Upper lobe of right lung (tissue), 1 donor: ENCODE results near the gene TNFAIP1. TPM values are rescaled to one million over a fixed set of nuclear protein-coding genes. Genes with fewer than 3 reads are reported as not detected.
A peak's percentile ranks its signal among the peaks of the same experiment; 100 is the strongest.

Experiments
- ATAC-seq: fragments of 200-7000 bp; cut with Tn5 transposase; one replicate; pipeline ENCODE4 v1.9.1; 2020; ENCODE audit warnings: mild to moderate bottlenecking, moderate library complexity
- DNase-seq: peaks from one replicate; pipeline ENCODE4 v3.0.0-alpha.2; 2020
- H3K27ac ChIP-seq: fragments of 200-600 bp; one replicate; pipeline ENCODE4 v1.8.0; 2022
- H3K27me3 ChIP-seq: fragments of 200-600 bp; one replicate; pipeline ENCODE4 v1.8.0; 2022; ENCODE audit warnings: mild to moderate bottlenecking
- H3K36me3 ChIP-seq: fragments of 200-600 bp; one replicate; pipeline ENCODE4 v1.8.0; 2022
- H3K4me1 ChIP-seq: fragments of 200-600 bp; one replicate; pipeline ENCODE4 v1.8.0; 2022
- H3K4me3 ChIP-seq: fragments of 200-600 bp; one replicate; pipeline ENCODE4 v1.8.0; 2022; ENCODE audit warnings: mild to moderate bottlenecking
- H3K9me3 ChIP-seq: fragments of 200-600 bp; one replicate; pipeline ENCODE4 v1.8.0; 2022
- CTCF ChIP-seq: fragments of 200-600 bp; IDR thresholded peaks from one replicate; pipeline ENCODE4 v1.8.0; 2022; ENCODE audit warnings: antibody characterized with exemption
- intact Hi-C: fragments of 100-400 bp; cut with DNase I; formaldehyde crosslinking; loops from one replicate; pipeline ENCODE4 v1.11.0; 2022
- total RNA-seq: library from RNA; stranded (reverse); fragmentation: NEBNext Ultra II Directional; extraction: Animal tissue kit (Norgen Biotek cat#: 25700); gene quantifications from one replicate; pipeline ENCODE4 v1.2.1, GENCODE V29; 2021
- donor health status: DM: no; HTN: yes; CAD: no; lungs with severe emphysema.

The TNFAIP1 gene
- total RNA-seq, 1 donor from 2014 or later, result 82.7 TPM

DNA sequence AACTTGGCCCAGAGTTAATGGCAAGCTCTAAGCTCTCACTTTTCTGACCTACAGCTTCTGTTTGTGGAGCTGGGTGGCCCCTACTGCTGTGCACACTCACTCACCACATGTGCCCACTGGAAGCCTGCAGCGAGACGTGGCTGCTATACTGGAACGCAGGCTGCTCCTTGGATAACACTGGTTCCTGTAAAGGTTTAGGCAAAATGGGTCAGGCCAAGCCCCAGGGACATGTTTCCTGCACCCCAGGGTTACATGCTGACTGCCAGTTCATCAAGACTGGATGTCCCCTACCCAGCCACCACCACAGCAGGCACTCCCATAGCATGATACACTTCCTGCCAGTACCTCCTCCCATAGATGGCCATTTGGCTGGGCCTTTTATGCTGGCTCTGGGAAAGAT is 13.4 kb downstream of the TNFAIP1 start:
- Histone ChIP-seq H3K27me3 (no peaks in the 10 kb centered on the region), H3K36me3 (peaks cover 100% of the 10 kb centered on the region), H3K9me3 (no peaks in the 10 kb centered on the region), H3K27ac (no peak overlapping the region), H3K4me3 (no peak overlapping the region), H3K4me1 (peaks cover 15% of the 10 kb centered on the region)
- intact Hi-C loops, result no loop called here
- TF ChIP-seq CTCF, result no peak
- peak; percentile 25 for DNase-seq
- ATAC-seq, result no peak

- Histone ChIP-seq H3K27me3 (no peaks in the 10 kb centered on the region), H3K4me1 (peaks cover 15% of the 10 kb centered on the region), H3K9me3 (no peaks in the 10 kb centered on the region), H3K4me3 (no peak overlapping the region), H3K27ac (no peak overlapping the region), H3K36me3 (peaks cover 100% of the 10 kb centered on the region)
- ATAC-seq, result no peak
- DNase-seq, result peak; percentile 19
- no peak for TF ChIP-seq CTCF
- intact Hi-C loops, result no loop called here
Measured at GRCh38 chr17:28350271-28350670, 14.7 kb downstream of the TNFAIP1 start.

DNA sequence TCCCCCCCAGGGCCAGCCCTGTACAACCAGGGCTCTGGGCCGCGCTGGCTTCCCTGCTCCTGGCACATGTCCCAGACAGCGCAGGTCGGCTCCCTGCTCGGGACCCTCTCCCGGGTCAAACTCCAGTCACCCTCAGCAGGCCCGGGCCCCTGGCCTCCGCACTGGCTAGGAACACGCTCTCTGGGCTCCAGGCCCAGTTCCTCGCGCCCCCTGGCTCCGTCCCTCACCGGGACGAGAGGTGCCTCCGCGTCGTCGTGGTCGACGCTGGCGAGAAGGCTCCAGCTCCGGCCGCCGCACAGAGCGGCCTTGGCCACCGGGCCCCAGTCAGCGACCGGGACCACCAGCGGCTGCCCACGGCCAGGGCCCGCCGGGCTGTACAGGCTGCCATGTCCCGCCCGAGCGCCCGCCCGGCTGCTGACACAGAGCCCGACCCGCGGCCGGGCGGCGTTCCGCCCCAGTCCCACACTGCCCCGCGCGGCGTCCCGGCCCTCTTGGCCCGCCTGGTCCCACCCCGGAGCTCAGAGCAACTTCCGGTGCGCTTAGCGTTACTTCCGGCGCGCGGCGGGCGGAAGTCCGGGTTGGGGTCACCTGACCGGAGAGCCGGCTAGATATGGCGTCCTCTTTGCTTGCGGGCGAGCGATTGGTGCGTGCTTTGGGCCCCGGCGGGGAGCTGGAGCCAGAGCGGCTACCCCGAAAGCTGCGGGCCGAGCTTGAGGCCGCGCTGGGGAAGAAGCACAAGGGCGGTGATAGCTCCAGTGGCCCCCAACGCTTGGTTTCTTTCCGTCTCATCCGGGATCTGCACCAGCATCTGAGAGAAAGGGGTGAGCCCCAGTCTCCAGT is 21.7 kb downstream of the TNFAIP1 start, which contains the start of gene POLDIP2:
TSS of gene POLDIP2 (minus strand) at position 467 of the 840 bp plus-strand sequence. CDS start at position 388, 79 bp downstream.
- ATAC-seq, result peak; percentile 99
- no peaks in the 10 kb centered on the region for H3K9me3 ChIP-seq
- TF ChIP-seq CTCF, result peak; percentile 8
- no peaks in the 10 kb centered on the region for H3K27me3 ChIP-seq
- peak; percentile 97 for DNase-seq
- peaks cover 22% of the 10 kb centered on the region for H3K4me1 ChIP-seq
- intact Hi-C loops, result no loop called here
- peak within 1 kb of the TSS; percentile 93 for H3K27ac ChIP-seq
- H3K36me3 ChIP-seq, result peaks cover 67% of the 10 kb centered on the region
- peak within 1 kb of the TSS; percentile 99 for H3K4me3 ChIP-seq

DNA sequence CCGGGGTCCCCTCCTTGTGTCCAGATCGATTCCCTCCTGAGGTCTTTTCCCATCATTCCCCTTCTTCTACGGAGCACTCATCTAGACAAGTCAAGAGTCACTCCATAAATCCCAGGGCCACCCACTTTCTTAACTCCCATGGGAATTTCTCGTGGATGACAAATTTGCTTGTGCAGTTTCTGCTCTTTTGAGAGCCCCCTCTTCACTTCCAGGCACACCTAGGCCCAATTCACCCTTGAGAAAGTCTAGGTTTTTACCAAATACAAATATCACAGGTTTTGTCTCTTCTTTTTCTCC is 22.3 kb downstream of the TNFAIP1 start:
- H3K4me1 ChIP-seq, result peaks cover 22% of the 10 kb centered on the region
- no peaks in the 10 kb centered on the region for H3K27me3 ChIP-seq
- no peaks in the 10 kb centered on the region for H3K9me3 ChIP-seq
- peaks cover 67% of the 10 kb centered on the region for H3K36me3 ChIP-seq
- H3K4me3 ChIP-seq, result peak overlapping the region; percentile 99
- intact Hi-C loops, result no loop called here
- DNase-seq (no peak), ATAC-seq (no peak)
- no peak for TF ChIP-seq CTCF
- H3K27ac ChIP-seq, result peak overlapping the region; percentile 93

- no peak for TF ChIP-seq CTCF
- Histone ChIP-seq H3K9me3 (no peaks in the 10 kb centered on the region), H3K27me3 (no peaks in the 10 kb centered on the region), H3K27ac (no peak overlapping the region), H3K4me1 (peaks cover 8% of the 10 kb centered on the region), H3K4me3 (no peak overlapping the region), H3K36me3 (peaks cover 58% of the 10 kb centered on the region)
- DNase-seq, result no peak
- intact Hi-C loops, result no loop called here
- no peak for ATAC-seq
Measured at GRCh38 chr17:28363186-28363585, 27.6 kb downstream of the TNFAIP1 start.
